ENCODE data around the gene LRIG1.

DNA sequence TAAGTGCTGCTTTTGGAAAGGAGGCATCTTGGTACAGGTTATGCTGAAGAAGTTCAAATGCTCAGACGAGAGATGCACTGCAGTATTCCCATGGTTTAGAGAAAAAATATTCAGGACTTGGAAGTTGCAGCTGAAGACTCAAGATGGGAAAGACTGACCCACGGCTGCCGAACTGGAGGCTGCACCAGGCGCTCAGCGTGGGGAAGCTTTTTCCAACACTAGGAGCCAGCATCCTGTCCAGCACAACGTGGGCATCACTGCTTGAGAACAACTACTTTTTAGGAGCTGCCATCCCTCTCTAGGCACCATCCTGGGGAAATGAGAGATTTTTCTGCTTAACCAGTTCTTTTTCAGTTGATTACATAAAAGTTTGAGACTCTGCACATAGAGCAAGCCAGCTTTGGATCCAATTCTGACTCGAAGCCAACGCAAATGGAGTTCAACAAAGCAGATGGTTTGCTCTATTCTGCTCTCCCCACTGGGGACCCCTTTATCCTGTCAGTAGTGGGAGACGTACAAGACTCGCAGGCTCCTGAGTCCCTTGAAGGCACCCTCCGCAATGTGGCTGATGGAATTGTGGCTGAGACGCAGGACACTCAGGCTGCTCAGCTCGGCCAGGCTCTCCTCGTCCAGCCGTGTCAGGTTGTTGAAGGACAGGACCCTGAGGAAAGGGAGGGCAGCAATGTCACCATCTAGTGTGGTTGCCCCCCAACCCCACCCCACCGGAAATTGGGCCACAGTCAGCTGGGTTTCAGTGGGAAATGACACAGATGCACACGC, 93.8 kb downstream of the LRIG1 start:
- TF ChIP-seq, protein P1, sequence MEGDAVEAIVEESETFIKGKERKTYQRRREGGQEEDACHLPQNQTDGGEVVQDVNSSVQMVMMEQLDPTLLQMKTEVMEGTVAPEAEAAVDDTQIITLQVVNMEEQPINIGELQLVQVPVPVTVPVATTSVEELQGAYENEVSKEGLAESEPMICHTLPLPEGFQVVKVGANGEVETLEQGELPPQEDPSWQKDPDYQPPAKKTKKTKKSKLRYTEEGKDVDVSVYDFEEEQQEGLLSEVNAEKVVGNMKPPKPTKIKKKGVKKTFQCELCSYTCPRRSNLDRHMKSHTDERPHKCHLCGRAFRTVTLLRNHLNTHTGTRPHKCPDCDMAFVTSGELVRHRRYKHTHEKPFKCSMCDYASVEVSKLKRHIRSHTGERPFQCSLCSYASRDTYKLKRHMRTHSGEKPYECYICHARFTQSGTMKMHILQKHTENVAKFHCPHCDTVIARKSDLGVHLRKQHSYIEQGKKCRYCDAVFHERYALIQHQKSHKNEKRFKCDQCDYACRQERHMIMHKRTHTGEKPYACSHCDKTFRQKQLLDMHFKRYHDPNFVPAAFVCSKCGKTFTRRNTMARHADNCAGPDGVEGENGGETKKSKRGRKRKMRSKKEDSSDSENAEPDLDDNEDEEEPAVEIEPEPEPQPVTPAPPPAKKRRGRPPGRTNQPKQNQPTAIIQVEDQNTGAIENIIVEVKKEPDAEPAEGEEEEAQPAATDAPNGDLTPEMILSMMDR (IDR thresholded peaks at IDR 0.05) = no peak
- TF ChIP-seq POLR2AphosphoS5 (IDR thresholded peaks at IDR 0.05) = no peak
- no peak for TF ChIP-seq POLR2A (IDR thresholded peaks at IDR 0.05)
- no peak for TF ChIP-seq EP300 (IDR thresholded peaks at IDR 0.05)

Measured in upper lobe of left lung (tissue), 4 donors.